Activated gamma-delta T cell (primary cell): ENCODE results near the gene PNMA1.

Experiments
- DNase-seq: peaks from one replicate; lab custom pipeline; 2025; lab: John Stamatoyannopoulos, UW

Gene PNMA1

GRCh38 chr14:73738518-73739173 lies 24.5 kb upstream of the PNMA1 start:
- no peak for DNase-seq

GRCh38 chr14:73736842-73737241 lies 22.7 kb upstream of the PNMA1 start:
- no peak for DNase-seq

GRCh38 chr14:73732006-73732405 lies 17.8 kb upstream of the PNMA1 start:
- DNase-seq, result no peak

- no peak for DNase-seq
Observed at GRCh38 chr14:73731111-73731510, 16.9 kb upstream of the PNMA1 start.

- DNase-seq, result no peak
Observed at GRCh38 chr14:73729556-73730265, 15.5 kb upstream of the PNMA1 start.

GRCh38 chr14:73728717-73729330 lies 14.6 kb upstream of the PNMA1 start:
- no peak for DNase-seq

- DNase-seq, result no peak
Observed at GRCh38 chr14:73727166-73727565, 13.0 kb upstream of the PNMA1 start.

- DNase-seq, result no peak
Observed at GRCh38 chr14:73726025-73726961, 12.1 kb upstream of the PNMA1 start.

- DNase-seq, result no peak
Observed at GRCh38 chr14:73725116-73726024, 11.2 kb upstream of the PNMA1 start.

- no peak for DNase-seq
Observed at GRCh38 chr14:73724696-73725095, 10.5 kb upstream of the PNMA1 start.

- DNase-seq, result no peak
Observed at GRCh38 chr14:73723797-73724661, 9.8 kb upstream of the PNMA1 start.

GRCh38 chr14:73723406-73723796 lies 9.2 kb upstream of the PNMA1 start:
- no peak for DNase-seq

- no peak for DNase-seq
Observed at GRCh38 chr14:73722581-73722980, 8.4 kb upstream of the PNMA1 start.

GRCh38 chr14:73721101-73721821 lies 7.1 kb upstream of the PNMA1 start:
- DNase-seq, result no peak

GRCh38 chr14:73720636-73721035 lies 6.5 kb upstream of the PNMA1 start:
- DNase-seq, result no peak

GRCh38 chr14:73719791-73720190 lies 5.6 kb upstream of the PNMA1 start:
- DNase-seq, result no peak

GRCh38 chr14:73719361-73719760 lies 5.2 kb upstream of the PNMA1 start:
- DNase-seq, result no peak

GRCh38 chr14:73718418-73719251 lies 4.5 kb upstream of the PNMA1 start:
- no peak for DNase-seq
